Endothelial cell (in vitro differentiated cells): ENCODE data around the gene PTDSS2. TPM values are rescaled to one million over a fixed set of nuclear protein-coding genes. Genes with fewer than 3 reads are reported as not detected.
"Not testable (repeated sequence)": the region's sequence is repeated elsewhere in the genome, so short reads cannot be mapped to it uniquely, and the experiment has no call there.

ENCODE experiments used
- DNase-seq: peaks from one replicate; pipeline ENCODE4 v3.0.0; 2021; ENCODE audit warnings: low spot score
- H3K27ac Mint-ChIP-seq: one replicate; pipeline ENCODE4 v1.8.0; 2021; ENCODE audit warnings: mixed read lengths, inconsistent platforms; ENCODE audit not compliant: unreplicated experiment
- H3K27me3 Mint-ChIP-seq: one replicate; pipeline ENCODE4 v1.8.0; 2021; ENCODE audit warnings: mild to moderate bottlenecking, moderate library complexity, mixed read lengths, inconsistent platforms; ENCODE audit not compliant: unreplicated experiment
- H3K36me3 Mint-ChIP-seq: one replicate; pipeline ENCODE4 v1.8.0; 2021; ENCODE audit warnings: mild to moderate bottlenecking, low read depth, mixed read lengths, inconsistent platforms; ENCODE audit not compliant: unreplicated experiment
- H3K4me1 Mint-ChIP-seq: one replicate; pipeline ENCODE4 v1.8.0; 2021; ENCODE audit warnings: mild to moderate bottlenecking, mixed read lengths, inconsistent platforms; ENCODE audit not compliant: unreplicated experiment
- H3K4me3 Mint-ChIP-seq: one replicate; pipeline ENCODE4 v1.8.0; 2021; ENCODE audit warnings: mild to moderate bottlenecking, mixed read lengths, inconsistent platforms; ENCODE audit not compliant: unreplicated experiment
- H3K9me3 Mint-ChIP-seq: one replicate; pipeline ENCODE4 v1.8.0; 2021; ENCODE audit warnings: mixed read lengths, inconsistent platforms; ENCODE audit not compliant: unreplicated experiment
- CTCF ChIP-seq: fragments of 200-600 bp; sonication (generic); IDR thresholded peaks from one replicate; pipeline ENCODE4 v1.5.0; 2021; ENCODE audit warnings: antibody characterized with exemption; ENCODE audit not compliant: unreplicated experiment
- total RNA-seq: library from RNA; stranded (reverse); fragmentation: NEBNext Ultra II Directional; extraction: Animal tissue kit (Norgen Biotek cat#: 25700); gene quantifications from one replicate; pipeline ENCODE4 v1.2.1, GENCODE V29; 2021; ENCODE audit not compliant: unreplicated experiment

PTDSS2 gene
- total RNA-seq, 1 donor from 2014 or later: 46.4 TPM

DNA sequence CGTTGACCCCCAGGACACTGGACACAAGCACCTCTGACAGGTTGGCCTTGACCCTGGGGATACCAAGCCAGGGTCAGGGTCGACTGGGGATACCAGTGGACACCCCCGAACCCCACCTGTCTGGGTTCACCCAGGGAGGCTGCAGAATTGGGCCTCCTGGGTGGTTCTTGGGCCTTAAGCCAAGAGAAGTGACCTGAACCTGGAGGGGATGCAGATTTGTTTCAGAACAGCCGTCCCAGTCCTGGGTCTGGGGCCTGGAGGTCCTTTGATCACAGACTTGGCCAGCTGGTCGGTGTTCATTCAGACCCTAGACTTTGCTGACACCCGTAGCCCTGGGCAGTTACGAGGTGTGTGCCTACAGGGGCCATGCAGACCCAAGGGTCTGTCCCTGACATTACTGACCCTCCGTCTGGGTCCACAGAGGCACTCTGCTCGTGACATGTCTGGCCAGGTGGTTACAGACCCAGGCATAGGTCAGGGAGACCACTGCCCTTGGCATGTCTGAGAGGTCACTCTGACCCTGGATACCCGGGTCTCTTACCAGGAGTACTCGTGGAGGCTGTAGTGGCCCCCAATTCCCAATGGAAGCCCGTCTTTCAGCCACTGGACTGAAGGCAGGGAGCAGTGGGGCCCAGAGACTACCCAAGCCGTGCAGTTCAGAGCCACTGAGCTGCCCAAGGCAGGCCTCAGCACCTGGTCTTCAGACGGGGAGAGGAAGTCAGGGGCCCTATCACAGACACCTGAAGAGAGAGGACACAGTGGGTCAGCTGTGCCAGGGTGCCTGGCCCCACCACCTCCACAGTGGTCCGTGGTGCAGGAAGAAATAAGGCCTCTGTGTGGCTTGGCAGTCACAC is 41.7 kb upstream of the PTDSS2 start:
- no peaks in the 10 kb centered on the region for H3K36me3 Mint-ChIP-seq
- no peaks in the 10 kb centered on the region for H3K4me1 Mint-ChIP-seq
- H3K27me3 Mint-ChIP-seq: peaks cover 4% of the 10 kb centered on the region
- no peaks in the 10 kb centered on the region for H3K9me3 Mint-ChIP-seq
- H3K4me3 Mint-ChIP-seq: no peak overlapping the region
- DNase-seq: no peak
- no peak for TF ChIP-seq CTCF
- H3K27ac Mint-ChIP-seq: no peak overlapping the region

DNA sequence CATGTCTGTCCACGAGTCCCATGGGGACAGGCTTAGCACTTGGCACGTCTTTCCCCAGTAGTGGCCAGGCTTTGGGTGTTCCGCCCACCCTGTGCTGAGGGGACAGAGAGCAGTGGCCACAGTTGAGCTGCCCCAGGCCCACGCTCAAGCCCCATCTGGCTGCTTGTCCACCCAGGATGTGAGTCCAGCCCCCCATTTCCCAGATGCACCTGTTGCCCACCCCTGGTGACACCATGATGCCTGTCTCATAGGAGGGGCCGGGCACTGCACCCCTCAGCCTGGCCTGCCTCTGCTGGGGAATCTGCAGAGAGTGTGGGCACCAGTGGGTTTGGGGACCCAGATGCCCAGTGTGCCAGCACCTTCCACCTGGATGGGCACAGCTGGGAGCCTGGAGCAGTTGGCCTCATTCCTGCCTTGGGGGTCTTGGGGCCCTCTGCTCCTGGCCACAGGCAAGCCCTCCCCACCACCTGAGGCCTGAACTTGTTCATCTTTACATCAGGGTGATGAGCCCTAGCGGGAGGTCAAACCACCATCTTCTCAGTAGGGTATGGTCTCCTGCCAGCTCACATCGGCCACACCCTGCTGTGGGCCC is 41.0 kb upstream of the PTDSS2 start:
- H3K4me3 Mint-ChIP-seq: no peak overlapping the region
- no peak overlapping the region for H3K27ac Mint-ChIP-seq
- DNase-seq: no peak
- no peaks in the 10 kb centered on the region for H3K9me3 Mint-ChIP-seq
- no peaks in the 10 kb centered on the region for H3K4me1 Mint-ChIP-seq
- peaks cover 4% of the 10 kb centered on the region for H3K27me3 Mint-ChIP-seq
- no peaks in the 10 kb centered on the region for H3K36me3 Mint-ChIP-seq
- no peak for TF ChIP-seq CTCF

DNA sequence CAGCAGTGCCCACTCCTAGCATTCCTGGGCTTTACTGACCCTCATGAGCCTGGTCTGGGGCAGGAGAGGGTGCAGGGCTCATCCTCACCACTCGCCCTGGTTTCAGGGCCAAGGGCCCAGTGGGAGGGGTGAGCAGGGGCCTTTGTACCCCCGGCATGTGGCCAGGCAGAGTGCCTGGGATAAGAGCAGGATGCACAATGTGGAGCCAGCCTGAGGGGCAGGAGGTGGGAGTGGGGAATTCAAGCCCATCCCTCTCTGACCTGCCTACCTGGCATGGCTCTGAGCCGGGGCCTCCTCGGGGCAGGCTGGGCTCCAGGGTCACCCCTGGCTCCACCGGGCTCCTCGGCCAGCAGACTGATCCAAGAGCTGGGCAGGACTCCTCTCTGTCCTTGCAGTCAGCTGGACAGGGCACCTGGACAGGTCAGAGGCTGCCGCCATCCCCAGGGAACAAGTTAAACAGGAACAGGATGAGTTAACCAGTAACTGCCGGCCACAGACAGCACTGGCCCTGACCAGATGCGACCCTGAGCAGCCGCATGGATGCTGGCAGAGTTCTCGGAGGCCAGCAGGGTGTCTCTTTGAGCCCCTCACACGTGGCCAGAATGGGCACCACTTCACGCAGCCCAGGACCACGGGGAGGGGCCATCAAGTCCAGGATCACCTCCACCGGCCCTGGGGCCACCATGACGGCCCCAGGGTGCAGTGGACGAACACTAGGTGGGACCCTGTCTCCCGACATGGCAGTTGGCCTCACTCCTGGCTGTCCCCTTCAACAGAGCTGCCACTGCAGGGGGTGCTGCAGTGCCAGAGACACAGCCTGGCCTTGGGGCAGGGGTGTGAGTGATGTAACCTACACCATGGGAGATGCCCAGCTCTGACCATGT is 40.2 kb upstream of the PTDSS2 start:
- Mint-ChIP-seq H3K9me3 (no peaks in the 10 kb centered on the region), H3K4me3 (no peak overlapping the region), H3K4me1 (peaks cover 5% of the 10 kb centered on the region), H3K27ac (no peak overlapping the region), H3K36me3 (no peaks in the 10 kb centered on the region), H3K27me3 (peaks cover 7% of the 10 kb centered on the region)
- TF ChIP-seq CTCF: no peak
- no peak for DNase-seq

DNA sequence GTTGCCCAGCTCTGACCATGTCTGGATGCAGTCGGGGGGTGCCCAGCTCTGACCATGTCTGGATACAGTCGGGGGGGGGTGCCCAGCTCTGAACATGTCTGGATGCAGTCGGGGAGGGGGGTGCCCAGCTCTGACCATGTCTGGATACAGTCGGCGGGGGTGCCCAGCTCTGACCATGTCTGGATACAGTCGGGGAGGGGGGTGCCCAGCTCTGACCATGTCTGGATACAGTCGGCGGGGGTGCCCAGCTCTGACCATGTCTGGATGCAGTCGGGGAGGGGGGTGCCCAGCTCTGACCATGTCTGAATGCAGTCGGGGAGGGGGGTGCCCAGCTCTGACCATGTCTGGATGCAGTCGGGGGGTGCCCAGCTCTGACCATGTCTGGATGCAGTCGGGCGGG is 39.4 kb upstream of the PTDSS2 start:
- not testable (repeated sequence) for H3K9me3 Mint-ChIP-seq, H3K4me1 Mint-ChIP-seq, DNase-seq, H3K36me3 Mint-ChIP-seq, H3K27ac Mint-ChIP-seq, H3K4me3 Mint-ChIP-seq, H3K27me3 Mint-ChIP-seq

- H3K36me3 Mint-ChIP-seq, H3K27ac Mint-ChIP-seq, H3K27me3 Mint-ChIP-seq, H3K9me3 Mint-ChIP-seq, DNase-seq, H3K4me3 Mint-ChIP-seq: not testable (repeated sequence)
- H3K4me1 Mint-ChIP-seq: peaks cover 14% of the 10 kb centered on the region
Observed at GRCh38 chr11:411520-411919, 38.6 kb upstream of the PTDSS2 start.
